ENCODE results near the gene ITGA8.
"Not testable (repeated sequence)": the region's sequence is repeated elsewhere in the genome, so short reads cannot be mapped to it uniquely, and the experiment has no call there.

Gene ITGA8

GRCh38 chr10:15700078-15700674 lies 19.5 kb downstream of the ITGA8 start:
- in situ Hi-C loops (cut with MboI; ENCODE audit: low sequenced_read_pairs) = no loop called here

GRCh38 chr10:15695852-15696251 lies 23.9 kb downstream of the ITGA8 start:
- in situ Hi-C loops (cut with MboI; ENCODE audit: low sequenced_read_pairs) = no loop called here

- in situ Hi-C loops (cut with MboI; ENCODE audit: low sequenced_read_pairs) = no loop called here
Measured at GRCh38 chr10:15690031-15690430, 29.7 kb downstream of the ITGA8 start.

- in situ Hi-C loops (cut with MboI; ENCODE audit: low sequenced_read_pairs) = no loop called here
Measured at GRCh38 chr10:15684768-15685167, 35.0 kb downstream of the ITGA8 start.

GRCh38 chr10:15681076-15681475 lies 38.6 kb downstream of the ITGA8 start:
- in situ Hi-C loops (cut with MboI; ENCODE audit: low sequenced_read_pairs) = no loop called here

- in situ Hi-C loops (cut with MboI; ENCODE audit: low sequenced_read_pairs) = no loop called here
Measured at GRCh38 chr10:15678851-15679250, 40.9 kb downstream of the ITGA8 start.

- in situ Hi-C loops (cut with MboI; ENCODE audit: low sequenced_read_pairs) = no loop called here
Measured at GRCh38 chr10:15672469-15672868, 47.3 kb downstream of the ITGA8 start.

- in situ Hi-C loops (cut with MboI; ENCODE audit: low sequenced_read_pairs) = no loop called here
Measured at GRCh38 chr10:15670880-15671279, 48.8 kb downstream of the ITGA8 start.

- in situ Hi-C loops (cut with MboI; ENCODE audit: low sequenced_read_pairs) = no loop called here
Measured at GRCh38 chr10:15661574-15661973, 58.1 kb downstream of the ITGA8 start.

- in situ Hi-C loops (cut with MboI; ENCODE audit: low sequenced_read_pairs) = no loop called here
Measured at GRCh38 chr10:15660990-15661389, 58.7 kb downstream of the ITGA8 start.

- in situ Hi-C loops (cut with MboI; ENCODE audit: low sequenced_read_pairs) = no loop called here
Measured at GRCh38 chr10:15658069-15658702, 61.5 kb downstream of the ITGA8 start.

- in situ Hi-C loops (cut with MboI; ENCODE audit: low sequenced_read_pairs) = no loop called here
Measured at GRCh38 chr10:15652757-15653156, 67.0 kb downstream of the ITGA8 start.

GRCh38 chr10:15652117-15652516 lies 67.6 kb downstream of the ITGA8 start:
- in situ Hi-C loops (cut with MboI; ENCODE audit: low sequenced_read_pairs) = no loop called here

GRCh38 chr10:15651175-15651574 lies 68.5 kb downstream of the ITGA8 start:
- in situ Hi-C loops (cut with MboI; ENCODE audit: low sequenced_read_pairs) = no loop called here

- in situ Hi-C loops (cut with MboI; ENCODE audit: low sequenced_read_pairs) = no loop called here
Measured at GRCh38 chr10:15642095-15642494, 77.6 kb downstream of the ITGA8 start.

GRCh38 chr10:15640536-15641085 lies 79.1 kb downstream of the ITGA8 start:
- in situ Hi-C loops (cut with MboI; ENCODE audit: low sequenced_read_pairs) = no loop called here

GRCh38 chr10:15636446-15636845 lies 83.3 kb downstream of the ITGA8 start:
- in situ Hi-C loops (cut with MboI; ENCODE audit: low sequenced_read_pairs) = no loop called here

- in situ Hi-C loops (cut with MboI; ENCODE audit: low sequenced_read_pairs) = no loop called here
Measured at GRCh38 chr10:15632456-15633091, 87.1 kb downstream of the ITGA8 start.

- in situ Hi-C loops (cut with MboI; ENCODE audit: low sequenced_read_pairs) = not testable (repeated sequence)
Measured at GRCh38 chr10:15631205-15631604, 88.5 kb downstream of the ITGA8 start.

GRCh38 chr10:15630353-15630752 lies 89.4 kb downstream of the ITGA8 start:
- in situ Hi-C loops (cut with MboI; ENCODE audit: low sequenced_read_pairs) = no loop called here

- in situ Hi-C loops (cut with MboI; ENCODE audit: low sequenced_read_pairs) = no loop called here
Measured at GRCh38 chr10:15627617-15628196, 92.0 kb downstream of the ITGA8 start.

- in situ Hi-C loops (cut with MboI; ENCODE audit: low sequenced_read_pairs) = no loop called here
Measured at GRCh38 chr10:15626937-15627336, 92.8 kb downstream of the ITGA8 start.
